GM23338 (cell line): ENCODE measurements around the gene BEX1.

Source experiments
- CREB1 ChIP-seq: fragments of 250-450 bp; sonication (Bioruptor Pico); IDR thresholded peaks from 2 replicates; pipeline ENCODE4 v1.5.0; 2020; ENCODE audit warnings: low read depth, mild to moderate bottlenecking, moderate library complexity
- EZH2 ChIP-seq: fragments of 200-600 bp; sonication (generic); IDR thresholded peaks from one replicate; pipeline ENCODE4 v1.8.0; 2017; ENCODE audit warnings: antibody characterized with exemption, mild to moderate bottlenecking, low read depth; ENCODE audit not compliant: unreplicated experiment
- EZH2phosphoT487 ChIP-seq: fragments of 200-600 bp; sonication (generic); IDR thresholded peaks from one replicate; pipeline ENCODE4 v1.8.1; 2018; ENCODE audit warnings: antibody characterized with exemption; ENCODE audit not compliant: unreplicated experiment
- TF ChIP-seq, protein P1 (sequence below), 2 experiments: fragments of 200-600 bp in 1 of 2; sonication (generic) in 1 of 2; conservative IDR thresholded peaks; 2 replicates each; pipeline versions ENCODE4 v1.5.1 to v1.6.1; 2016 to 2017; ENCODE audit warnings: antibody characterized with exemption in 2 of 2, low read depth in 2 of 2, mild to moderate bottlenecking in 2 of 2, moderate library complexity in 1 of 2

DNA sequence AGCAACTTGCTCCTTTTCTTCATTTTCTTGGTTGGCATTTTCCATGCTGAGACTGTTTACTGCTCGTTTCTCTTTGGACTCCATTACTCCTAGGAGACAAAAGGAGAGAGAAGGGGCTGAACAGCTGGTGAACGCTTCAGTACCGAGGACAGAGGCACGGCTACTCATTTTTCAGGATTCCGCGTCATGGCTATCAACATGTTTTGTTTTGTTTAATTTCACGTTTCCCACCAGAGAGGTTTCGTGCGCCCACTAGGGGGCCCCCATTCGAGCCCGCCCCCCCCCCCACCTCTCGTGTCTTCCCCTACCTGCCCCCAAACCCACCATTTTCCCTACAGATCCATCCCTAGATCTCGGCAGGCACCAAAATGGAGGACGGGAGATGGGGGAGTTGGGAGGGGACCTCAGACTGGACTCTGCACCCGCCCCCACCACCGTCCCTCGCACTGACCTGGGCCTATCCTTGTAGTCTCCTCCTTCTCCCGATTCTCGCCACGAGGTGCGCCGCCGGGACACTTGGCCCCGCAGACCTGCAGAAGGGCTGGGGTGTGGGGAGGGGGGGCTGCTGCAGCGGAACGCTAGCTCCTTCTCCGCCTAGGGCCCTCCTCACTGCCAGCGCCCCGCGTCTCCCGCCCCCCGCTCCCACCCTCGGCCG lies 653 bp downstream of the BEX1 start:
- TF ChIP-seq, protein P1, sequence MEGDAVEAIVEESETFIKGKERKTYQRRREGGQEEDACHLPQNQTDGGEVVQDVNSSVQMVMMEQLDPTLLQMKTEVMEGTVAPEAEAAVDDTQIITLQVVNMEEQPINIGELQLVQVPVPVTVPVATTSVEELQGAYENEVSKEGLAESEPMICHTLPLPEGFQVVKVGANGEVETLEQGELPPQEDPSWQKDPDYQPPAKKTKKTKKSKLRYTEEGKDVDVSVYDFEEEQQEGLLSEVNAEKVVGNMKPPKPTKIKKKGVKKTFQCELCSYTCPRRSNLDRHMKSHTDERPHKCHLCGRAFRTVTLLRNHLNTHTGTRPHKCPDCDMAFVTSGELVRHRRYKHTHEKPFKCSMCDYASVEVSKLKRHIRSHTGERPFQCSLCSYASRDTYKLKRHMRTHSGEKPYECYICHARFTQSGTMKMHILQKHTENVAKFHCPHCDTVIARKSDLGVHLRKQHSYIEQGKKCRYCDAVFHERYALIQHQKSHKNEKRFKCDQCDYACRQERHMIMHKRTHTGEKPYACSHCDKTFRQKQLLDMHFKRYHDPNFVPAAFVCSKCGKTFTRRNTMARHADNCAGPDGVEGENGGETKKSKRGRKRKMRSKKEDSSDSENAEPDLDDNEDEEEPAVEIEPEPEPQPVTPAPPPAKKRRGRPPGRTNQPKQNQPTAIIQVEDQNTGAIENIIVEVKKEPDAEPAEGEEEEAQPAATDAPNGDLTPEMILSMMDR (conservative IDR thresholded peaks at IDR 0.05; ENCODE audit: low read depth in 2 of 2): no peak
- TF ChIP-seq EZH2 (no peak), EZH2phosphoT487 (no peak), CREB1 (CRISPR knock-in tag) (0 out of 2 replicates have a peak, but pooled peaks have one; percentile 34)
